PC-3 (cell line): ENCODE data around the gene MAP1LC3A.

Experiments
- CTCF ChIP-seq: fragments of 300-600 bp; sonication (generic); conservative IDR thresholded peaks from 2 replicates; pipeline ENCODE4 v1.5.1; 2017; ENCODE audit warnings: antibody characterized with exemption, low read depth, mild to moderate bottlenecking, low read length
- EZH2 ChIP-seq: fragments of 300-600 bp; sonication (generic); IDR thresholded peaks from one replicate; pipeline ENCODE4 v1.6.1; 2017; ENCODE audit warnings: antibody characterized with exemption, mild to moderate bottlenecking, low read length; ENCODE audit not compliant: unreplicated experiment

DNA sequence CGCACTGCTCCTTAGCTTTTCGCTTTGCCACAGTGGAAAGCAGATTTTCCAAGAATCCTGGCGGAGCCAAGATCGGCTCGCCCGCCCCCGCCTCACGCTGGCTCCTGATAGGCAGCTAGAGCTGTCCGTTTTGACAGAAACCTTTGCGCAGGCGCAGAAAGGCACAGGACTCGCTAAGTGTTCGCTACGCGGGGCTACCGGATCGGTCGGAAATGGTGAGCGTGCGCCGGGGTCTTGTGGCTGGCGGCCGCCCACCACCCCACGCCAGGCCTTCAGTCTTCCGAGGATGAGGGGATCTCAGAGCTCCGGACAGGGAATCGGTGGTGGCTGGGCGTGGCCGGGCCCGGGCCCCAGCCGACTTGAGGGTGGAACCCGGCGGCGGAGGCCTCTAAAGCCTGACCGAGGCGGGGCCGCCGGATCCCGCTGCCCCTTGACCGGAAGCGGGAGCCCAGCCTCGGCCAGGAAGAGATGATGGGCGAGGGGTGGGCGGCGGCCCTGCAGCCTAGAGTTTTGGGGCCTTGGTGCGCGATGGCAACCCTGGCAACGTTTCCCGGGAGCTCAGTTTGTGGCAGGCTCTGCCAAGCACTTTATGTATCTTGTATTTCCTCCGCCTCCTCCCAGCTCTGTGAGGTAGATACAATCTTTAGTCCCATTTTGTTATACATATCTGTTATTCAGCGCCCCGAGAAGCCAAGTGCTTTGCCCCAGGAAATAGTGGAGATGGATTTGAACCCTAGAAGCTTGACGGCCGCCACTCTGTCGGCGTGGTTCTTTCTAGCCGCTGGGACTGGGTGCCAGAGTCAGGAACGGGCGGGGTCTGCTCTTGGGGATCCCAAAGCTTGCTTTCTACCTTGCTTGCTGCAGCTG lies 42.0 kb upstream of the MAP1LC3A start, which contains the start of gene DYNLRB1:
- TF ChIP-seq CTCF (no peak), EZH2 (no peak)
